ENCODE data around the gene TLR7. TPM values are rescaled to one million over a fixed set of nuclear protein-coding genes. Genes with fewer than 3 reads are reported as not detected.

The TLR7 gene
- total RNA-seq, 1 donor from 2014 or later: not detected

DNA sequence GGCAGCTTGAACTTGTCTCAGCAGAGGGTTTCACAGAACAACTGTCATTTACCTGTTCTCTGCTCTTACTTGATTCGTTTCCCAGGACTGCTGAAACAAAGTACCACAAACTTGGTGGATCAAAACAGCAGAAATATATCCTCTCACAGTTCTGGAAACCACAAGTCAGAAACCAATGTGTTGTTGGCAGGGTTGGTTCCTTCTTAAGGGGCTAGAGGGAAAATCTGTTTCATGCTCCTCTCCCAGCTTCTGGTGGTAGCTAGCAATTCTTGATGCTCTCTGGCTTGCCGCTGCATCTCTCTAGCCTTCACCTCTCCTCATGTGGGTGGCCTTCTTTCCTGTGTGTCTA is 44.2 kb downstream of the TLR7 start:
- TF ChIP-seq, protein P1, sequence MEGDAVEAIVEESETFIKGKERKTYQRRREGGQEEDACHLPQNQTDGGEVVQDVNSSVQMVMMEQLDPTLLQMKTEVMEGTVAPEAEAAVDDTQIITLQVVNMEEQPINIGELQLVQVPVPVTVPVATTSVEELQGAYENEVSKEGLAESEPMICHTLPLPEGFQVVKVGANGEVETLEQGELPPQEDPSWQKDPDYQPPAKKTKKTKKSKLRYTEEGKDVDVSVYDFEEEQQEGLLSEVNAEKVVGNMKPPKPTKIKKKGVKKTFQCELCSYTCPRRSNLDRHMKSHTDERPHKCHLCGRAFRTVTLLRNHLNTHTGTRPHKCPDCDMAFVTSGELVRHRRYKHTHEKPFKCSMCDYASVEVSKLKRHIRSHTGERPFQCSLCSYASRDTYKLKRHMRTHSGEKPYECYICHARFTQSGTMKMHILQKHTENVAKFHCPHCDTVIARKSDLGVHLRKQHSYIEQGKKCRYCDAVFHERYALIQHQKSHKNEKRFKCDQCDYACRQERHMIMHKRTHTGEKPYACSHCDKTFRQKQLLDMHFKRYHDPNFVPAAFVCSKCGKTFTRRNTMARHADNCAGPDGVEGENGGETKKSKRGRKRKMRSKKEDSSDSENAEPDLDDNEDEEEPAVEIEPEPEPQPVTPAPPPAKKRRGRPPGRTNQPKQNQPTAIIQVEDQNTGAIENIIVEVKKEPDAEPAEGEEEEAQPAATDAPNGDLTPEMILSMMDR (IDR thresholded peaks at IDR 0.05; ENCODE audit: partially characterized antibody, unreplicated experiment): no peak
- no peaks in the 10 kb centered on the region for H3K9me3 Mint-ChIP-seq (ENCODE audit: unreplicated experiment)
- DNase-seq: no peak
- no peak overlapping the region for H3K27ac Mint-ChIP-seq (ENCODE audit: unreplicated experiment)
- peaks cover 3% of the 10 kb centered on the region for H3K4me1 Mint-ChIP-seq (ENCODE audit: low read depth, unreplicated experiment)
- H3K4me3 Mint-ChIP-seq (ENCODE audit: unreplicated experiment): no peak overlapping the region
- H3K36me3 Mint-ChIP-seq (ENCODE audit: unreplicated experiment): no peaks in the 10 kb centered on the region
- H3K27me3 Mint-ChIP-seq (ENCODE audit: unreplicated experiment): peaks cover 1% of the 10 kb centered on the region

GRCh38 chrX:12912791-12913482 is 46.1 kb downstream of the TLR7 start:
- H3K27me3 Mint-ChIP-seq (ENCODE audit: unreplicated experiment): peaks cover 1% of the 10 kb centered on the region
- H3K9me3 Mint-ChIP-seq (ENCODE audit: unreplicated experiment): no peaks in the 10 kb centered on the region
- H3K4me3 Mint-ChIP-seq (ENCODE audit: unreplicated experiment): no peak overlapping the region
- DNase-seq: no peak
- no peaks in the 10 kb centered on the region for H3K36me3 Mint-ChIP-seq (ENCODE audit: unreplicated experiment)
- no peak overlapping the region for H3K27ac Mint-ChIP-seq (ENCODE audit: unreplicated experiment)
- TF ChIP-seq, protein P1 (IDR thresholded peaks at IDR 0.05; ENCODE audit: partially characterized antibody, unreplicated experiment): no peak
- H3K4me1 Mint-ChIP-seq (ENCODE audit: low read depth, unreplicated experiment): peaks cover 3% of the 10 kb centered on the region

GRCh38 chrX:12917753-12918152 is 50.9 kb downstream of the TLR7 start:
- no peaks in the 10 kb centered on the region for H3K9me3 Mint-ChIP-seq (ENCODE audit: unreplicated experiment)
- no peak for DNase-seq
- no peak overlapping the region for H3K4me3 Mint-ChIP-seq (ENCODE audit: unreplicated experiment)
- no peak overlapping the region for H3K27ac Mint-ChIP-seq (ENCODE audit: unreplicated experiment)
- H3K4me1 Mint-ChIP-seq (ENCODE audit: low read depth, unreplicated experiment): no peaks in the 10 kb centered on the region
- no peaks in the 10 kb centered on the region for H3K36me3 Mint-ChIP-seq (ENCODE audit: unreplicated experiment)
- TF ChIP-seq, protein P1 (IDR thresholded peaks at IDR 0.05; ENCODE audit: partially characterized antibody, unreplicated experiment): no peak
- no peaks in the 10 kb centered on the region for H3K27me3 Mint-ChIP-seq (ENCODE audit: unreplicated experiment)

GRCh38 chrX:12919051-12919450 is 52.2 kb downstream of the TLR7 start:
- no peak overlapping the region for H3K4me3 Mint-ChIP-seq (ENCODE audit: unreplicated experiment)
- TF ChIP-seq, protein P1 (IDR thresholded peaks at IDR 0.05; ENCODE audit: partially characterized antibody, unreplicated experiment): no peak
- no peak overlapping the region for H3K27ac Mint-ChIP-seq (ENCODE audit: unreplicated experiment)
- H3K9me3 Mint-ChIP-seq (ENCODE audit: unreplicated experiment): no peaks in the 10 kb centered on the region
- H3K4me1 Mint-ChIP-seq (ENCODE audit: low read depth, unreplicated experiment): no peaks in the 10 kb centered on the region
- H3K27me3 Mint-ChIP-seq (ENCODE audit: unreplicated experiment): no peaks in the 10 kb centered on the region
- no peaks in the 10 kb centered on the region for H3K36me3 Mint-ChIP-seq (ENCODE audit: unreplicated experiment)
- DNase-seq: no peak

DNA sequence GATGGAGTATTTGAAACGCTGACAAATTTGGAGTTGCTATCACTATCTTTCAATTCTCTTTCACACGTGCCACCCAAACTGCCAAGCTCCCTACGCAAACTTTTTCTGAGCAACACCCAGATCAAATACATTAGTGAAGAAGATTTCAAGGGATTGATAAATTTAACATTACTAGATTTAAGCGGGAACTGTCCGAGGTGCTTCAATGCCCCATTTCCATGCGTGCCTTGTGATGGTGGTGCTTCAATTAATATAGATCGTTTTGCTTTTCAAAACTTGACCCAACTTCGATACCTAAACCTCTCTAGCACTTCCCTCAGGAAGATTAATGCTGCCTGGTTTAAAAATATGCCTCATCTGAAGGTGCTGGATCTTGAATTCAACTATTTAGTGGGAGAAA is 52.7 kb downstream of the TLR7 start:
- no peaks in the 10 kb centered on the region for H3K4me1 Mint-ChIP-seq (ENCODE audit: low read depth, unreplicated experiment)
- no peak overlapping the region for H3K27ac Mint-ChIP-seq (ENCODE audit: unreplicated experiment)
- H3K36me3 Mint-ChIP-seq (ENCODE audit: unreplicated experiment): no peaks in the 10 kb centered on the region
- H3K27me3 Mint-ChIP-seq (ENCODE audit: unreplicated experiment): no peaks in the 10 kb centered on the region
- H3K4me3 Mint-ChIP-seq (ENCODE audit: unreplicated experiment): no peak overlapping the region
- TF ChIP-seq, protein P1 (IDR thresholded peaks at IDR 0.05; ENCODE audit: partially characterized antibody, unreplicated experiment): no peak
- DNase-seq: no peak
- H3K9me3 Mint-ChIP-seq (ENCODE audit: unreplicated experiment): no peaks in the 10 kb centered on the region
